ENCODE data around the gene SGPL1.

SGPL1 gene

DNA sequence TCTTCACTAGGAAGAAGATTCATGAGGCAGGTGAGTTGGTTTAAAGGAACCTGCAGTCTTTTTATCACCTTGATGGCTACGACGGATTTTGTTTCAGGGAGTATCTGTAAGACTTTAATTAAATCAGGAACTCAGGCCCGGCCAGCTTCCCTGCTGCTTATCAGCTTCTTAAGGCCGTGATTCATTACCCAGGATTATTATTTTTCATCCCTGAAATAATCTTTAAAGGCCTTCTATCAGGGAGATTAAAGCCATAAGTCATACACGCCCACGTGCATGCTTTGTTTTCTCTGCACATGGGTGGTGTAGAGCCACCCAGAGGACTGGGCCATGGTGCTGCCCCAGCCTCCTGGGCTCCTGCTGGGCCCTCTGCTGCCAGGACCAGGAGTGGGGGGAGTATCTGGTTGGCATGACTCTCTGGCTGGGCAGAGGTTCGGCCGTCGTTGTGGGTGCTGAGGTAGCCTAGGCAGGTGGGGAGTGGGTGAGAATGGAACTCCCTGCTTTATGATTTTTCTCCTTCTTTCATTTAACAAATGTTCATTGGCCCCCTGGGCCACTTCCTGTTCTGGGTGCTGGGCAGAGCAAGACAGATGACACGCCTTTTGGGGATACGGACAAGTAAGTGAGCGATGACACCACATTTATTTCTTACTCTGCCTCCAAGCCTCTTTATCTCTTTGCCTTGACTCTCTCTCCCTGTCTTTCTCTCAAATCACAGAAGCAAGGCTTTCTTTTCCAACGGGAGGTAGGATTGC lies 111.6 kb downstream of the SGPL1 start:
- Histone ChIP-seq H2AFZ (ENCODE audit: low read depth, low read length) (no peak overlapping the region), H3K36me3 (ENCODE audit: insufficient read depth, low read length) (no peaks in the 10 kb centered on the region), H3K4me3 (ENCODE audit: low read length) (no peak overlapping the region), H3K4me1 (ENCODE audit: insufficient read depth, low read length) (no peaks in the 10 kb centered on the region), H3K9me3 (ENCODE audit: low read length) (no peaks in the 10 kb centered on the region), H3K27me3 (ENCODE audit: insufficient read depth, low read length) (peaks cover 24% of the 10 kb centered on the region)

DNA sequence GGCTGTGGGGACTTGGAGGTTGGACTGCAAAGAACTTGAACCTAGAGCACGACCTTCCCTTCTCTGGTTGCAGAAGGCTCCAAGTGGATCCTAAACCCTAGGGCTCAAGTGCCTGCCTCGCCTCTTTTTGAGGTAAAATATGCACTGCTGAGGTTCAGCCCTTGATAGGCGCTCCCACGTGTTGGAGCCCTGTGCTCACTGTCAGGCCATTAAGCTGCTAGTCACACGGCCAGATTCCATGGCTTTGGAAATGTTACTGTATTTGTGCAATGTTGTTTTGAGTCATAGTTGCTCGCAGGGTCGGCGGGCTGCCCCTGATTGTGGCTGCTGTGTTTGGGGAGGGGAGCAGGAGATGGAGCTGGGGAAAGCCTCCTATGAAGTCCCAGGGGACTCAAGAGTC lies 112.4 kb downstream of the SGPL1 start:
- Histone ChIP-seq H3K9me3 (ENCODE audit: low read length) (no peaks in the 10 kb centered on the region), H3K27me3 (ENCODE audit: insufficient read depth, low read length) (peaks cover 23% of the 10 kb centered on the region), H2AFZ (ENCODE audit: low read depth, low read length) (no peak overlapping the region), H3K4me3 (ENCODE audit: low read length) (no peak overlapping the region), H3K36me3 (ENCODE audit: insufficient read depth, low read length) (no peaks in the 10 kb centered on the region), H3K4me1 (ENCODE audit: insufficient read depth, low read length) (no peaks in the 10 kb centered on the region)

DNA sequence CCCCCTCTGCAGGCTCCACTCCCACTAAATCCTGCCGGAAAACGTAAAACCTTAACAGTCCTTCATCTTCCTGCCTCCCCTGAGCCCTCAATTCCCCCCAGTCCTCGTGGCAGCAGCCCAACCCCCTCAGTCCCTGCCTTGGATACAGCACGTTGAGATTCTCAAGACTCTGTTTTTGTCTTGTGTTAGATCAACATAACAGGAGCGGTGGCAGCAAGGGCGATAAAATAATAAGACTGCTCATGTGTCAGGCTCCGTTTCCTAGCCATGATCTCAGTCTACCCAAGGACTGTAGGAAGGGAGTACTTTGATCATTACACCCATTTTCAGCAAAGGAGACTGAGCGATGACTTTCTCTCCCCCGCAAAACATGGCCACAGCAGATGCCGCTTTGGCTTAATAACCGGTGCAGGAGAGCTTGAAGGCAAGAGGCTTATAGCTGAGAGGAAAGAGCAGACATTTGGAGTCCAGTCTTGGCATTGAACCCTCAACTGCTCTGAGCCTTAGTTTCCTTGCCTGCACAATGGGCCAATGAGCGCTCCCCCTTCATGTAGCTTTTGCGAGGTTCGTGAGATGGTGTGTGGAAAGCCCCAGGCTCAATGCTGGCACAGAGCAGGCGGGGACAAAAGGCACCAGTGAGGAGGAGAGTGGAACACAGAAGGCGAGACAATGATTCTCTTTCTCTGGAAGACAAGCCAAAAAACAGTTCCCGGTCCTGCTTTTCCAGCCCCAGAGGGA lies 114.7 kb downstream of the SGPL1 start:
- H3K4me1 ChIP-seq (ENCODE audit: insufficient read depth, low read length) = no peaks in the 10 kb centered on the region
- H3K4me3 ChIP-seq (ENCODE audit: low read length) = no peak overlapping the region
- no peaks in the 10 kb centered on the region for H3K9me3 ChIP-seq (ENCODE audit: low read length)
- H3K27me3 ChIP-seq (ENCODE audit: insufficient read depth, low read length) = peaks cover 23% of the 10 kb centered on the region
- H3K36me3 ChIP-seq (ENCODE audit: insufficient read depth, low read length) = no peaks in the 10 kb centered on the region
- H2AFZ ChIP-seq (ENCODE audit: low read depth, low read length) = no peak overlapping the region
